HepG2 (cell line): ENCODE results near the gene ADAT3. TPM values are rescaled to one million over a fixed set of nuclear protein-coding genes. Genes with fewer than 3 reads are reported as not detected.

ENCODE experiments used
- ATAC-seq: fragments of 200-7000 bp; cut with Tn5 transposase; 3 replicates; pipeline ENCODE4 v1.9.1; 2020; ENCODE audit warnings: mild to moderate bottlenecking, moderate library complexity
- BruUV-seq: library from RNA; stranded (reverse); fragments of 400-500 nt; replicated peaks from 2 replicates; lab custom pipeline; 2021; lab: Mats Ljungman, UMichigan
- CTCF ChIA-PET: fragments of 300-600 bp; formaldehyde crosslinking; extraction: SDS; loops from one replicate; lab custom pipeline; 2021; ENCODE audit warnings: low total read pairs, inconsistent platforms, low intra/inter-chr PET ratio; lab: Yijun Ruan, JAX
- POLR2A ChIA-PET: fragments of 350-600 bp; sonication (Branson Sonifier 250); formaldehyde crosslinking; loops from one replicate; lab custom pipeline; 2020; ENCODE audit warnings: antibody characterized with exemption, inconsistent platforms; lab: Yijun Ruan, JAX
- DNase-seq: peaks from one replicate; pipeline ENCODE4 v3.0.0-alpha.2; 2015; ENCODE audit warnings: low spot score
- FAIRE-seq: peaks from 3 replicates; lab custom pipeline; 2011; peaks lifted over from hg19 to GRCh38; lab: Jason Lieb, UNC
- H2AFZ ChIP-seq: one replicate; pipeline ENCODE4 v1.6.1; 2011; ENCODE audit warnings: low read length, inconsistent platforms
- H3K27ac ChIP-seq: fragments of 300-600 bp; 3 replicates; pipeline ENCODE4 v1.8.0; 2011; ENCODE audit warnings: mixed run types, mild to moderate bottlenecking, mixed read lengths, low read length, inconsistent platforms; ENCODE audit not compliant: insufficient read depth; ENCODE audit errors: extremely low read length
- H3K27me3 ChIP-seq, 2 experiments: fragments of 200-600 bp in 1 of 2; 2 replicates in 1 of 2; 3 replicates in 1 of 2; pipeline versions ENCODE4 v1.6.0 to v1.8.0; 2011; ENCODE audit warnings: low read length in 2 of 2, mild to moderate bottlenecking in 2 of 2, moderate library complexity in 2 of 2, inconsistent platforms in 1 of 2; ENCODE audit not compliant: insufficient read depth in 2 of 2, control insufficient read depth in 1 of 2
- H3K36me3 ChIP-seq, 2 experiments: fragments of 200-600 bp in 1 of 2; replicated peaks in 1 of 2; 2 replicates in 1 of 2; 3 replicates in 1 of 2; pipeline versions ENCODE4 v1.5.1 to v1.8.0; 2011; ENCODE audit warnings: low read length in 2 of 2, inconsistent platforms in 1 of 2; ENCODE audit not compliant: insufficient read depth in 2 of 2, control insufficient read depth in 1 of 2
- H3K4me1 ChIP-seq: 2 replicates; pipeline ENCODE4 v1.5.1; 2012; ENCODE audit warnings: low read length, inconsistent platforms; ENCODE audit not compliant: insufficient read depth
- H3K4me2 ChIP-seq: 2 replicates; pipeline ENCODE4 v1.6.0; 2011; ENCODE audit warnings: low read depth, low read length, inconsistent platforms
- H3K4me3 ChIP-seq, 3 experiments: fragments of 200-600 bp in 1 of 3; sonication (generic), shearing (Covaris generic) in 1 of 3; replicated peaks in 1 of 3; 2 replicates each; pipeline ENCODE4 v1.5.1; 2011 to 2016; ENCODE audit warnings: low read length in 3 of 3, inconsistent platforms in 2 of 3, low read depth in 2 of 3, mild to moderate bottlenecking in 2 of 3, control low read depth in 1 of 3, mixed read lengths in 1 of 3; ENCODE audit not compliant: insufficient read depth in 1 of 3
- H3K79me2 ChIP-seq: one replicate; pipeline ENCODE4 v1.6.1; 2011; ENCODE audit warnings: low read length, inconsistent platforms; ENCODE audit not compliant: insufficient read depth
- H3K9ac ChIP-seq: 2 replicates; pipeline ENCODE4 v1.6.0; 2011; ENCODE audit warnings: mild to moderate bottlenecking, low read depth, low read length, inconsistent platforms; ENCODE audit not compliant: insufficient read depth
- H3K9me3 ChIP-seq: 2 replicates; pipeline ENCODE4 v1.5.1; 2012; ENCODE audit warnings: mild to moderate bottlenecking, low read length
- H4K20me1 ChIP-seq: 2 replicates; pipeline ENCODE4 v1.6.0; 2011; ENCODE audit warnings: inconsistent platforms, mild to moderate bottlenecking, low read length, moderate library complexity; ENCODE audit not compliant: insufficient read depth
- CBX5 ChIP-seq: sonication (generic); formaldehyde crosslinking; IDR thresholded peaks from 2 replicates; pipeline ENCODE4 v1.4.0; 2020; ENCODE audit warnings: missing genetic modification reagents, borderline replicate concordance
- HNRNPL ChIP-seq: fragments of 200-400 bp; formaldehyde crosslinking; IDR thresholded peaks from 2 replicates; pipeline ENCODE4 v1.6.1; 2017; ENCODE audit warnings: mild to moderate bottlenecking, low read depth, low read length
- STAT5B ChIP-seq: sonication (generic); formaldehyde crosslinking; IDR thresholded peaks from 2 replicates; pipeline ENCODE4 v1.4.0; 2020; ENCODE audit warnings: missing genetic modification reagents
- TCF7L2 ChIP-seq: IDR thresholded peaks from 2 replicates; pipeline ENCODE4 v1.6.1; 2011; ENCODE audit warnings: mild to moderate bottlenecking, low read depth, low read length, moderate library complexity
- THAP11 ChIP-seq: IDR thresholded peaks from 2 replicates; pipeline ENCODE4 v1.6.1; 2016; ENCODE audit warnings: missing biosample characterization, missing genetic modification reagents
- ZFP90 ChIP-seq: sonication (generic); formaldehyde crosslinking; IDR thresholded peaks from 2 replicates; pipeline ENCODE4 v1.8.0; 2022; ENCODE audit warnings: missing genetic modification reagents, mild to moderate bottlenecking, inconsistent platforms, borderline replicate concordance
- ZNF546 ChIP-seq: sonication (generic); formaldehyde crosslinking; conservative IDR thresholded peaks from 2 replicates; pipeline ENCODE4 v1.8.1; 2023; ENCODE audit warnings: mild to moderate bottlenecking, missing genetic modification reagents
- ZNF549 ChIP-seq: sonication (generic); formaldehyde crosslinking; IDR thresholded peaks from 2 replicates; pipeline ENCODE4 v1.5.0; 2020; ENCODE audit warnings: missing genetic modification reagents
- WGBS: methylation state at CpG from one replicate; pipeline ENCODE4 v1.1.6; 2017; ENCODE audit warnings: low lambda C conversion rate; 5-methylcytosine and 5-hydroxymethylcytosine counted together
- in situ Hi-C: cut with HindIII; loops from 2 replicates; pipeline ENCODE4 v1.10.0; 2017; ENCODE audit warnings: low pct_unique_long_range_greater_than_20kb; ENCODE audit not compliant: extremely low pct_ligation_motif_present
- intact Hi-C: fragments of 100-400 bp; cut with micrococcal nuclease; formaldehyde crosslinking; loops from one replicate; pipeline ENCODE4 v1.10.0; 2022; ENCODE audit not compliant: unreplicated experiment
- polyA plus RNA-seq, 8 experiments: library from polyadenylated mRNA; depleted of rRNA in 3 of 8; stranded (reverse) in 7 of 8; unstranded in 1 of 8; fragments of >200 nt; fragmentation: Illumina TruSeq in 4 of 8; extraction: Trizol in 4 of 8; gene quantifications; 2 replicates each; pipeline versions ENCODE4 v1.2.1 to v1.2.3, GENCODE V29; 2011 to 2016; ENCODE audit warnings: low read depth in 4 of 8, missing spikeins in 1 of 8, mixed read lengths in 1 of 8; ENCODE audit not compliant: insufficient read depth in 1 of 8
- total RNA-seq, 5 experiments: library from RNA; depleted of rRNA; stranded (reverse); fragments of >200 nt; fragmentation: Illumina TruSeq; extraction: Trizol; gene quantifications; 2 replicates each; pipeline ENCODE4 v1.2.3, GENCODE V29; 2016; ENCODE audit warnings: low read depth in 1 of 5
- TF ChIP-seq, protein P1 (sequence below): sonication (generic); formaldehyde crosslinking; IDR thresholded peaks from 2 replicates; pipeline ENCODE4 v1.8.0; 2022; ENCODE audit warnings: missing genetic modification reagents, mild to moderate bottlenecking, moderate library complexity, borderline replicate concordance

ADAT3 gene
- total and polyA plus RNA-seq, 2 of the 13 experiments (the other 11 are each of a cell fraction or from before 2014, with no cell fraction given) = 0.95 to 3.5 TPM

DNA sequence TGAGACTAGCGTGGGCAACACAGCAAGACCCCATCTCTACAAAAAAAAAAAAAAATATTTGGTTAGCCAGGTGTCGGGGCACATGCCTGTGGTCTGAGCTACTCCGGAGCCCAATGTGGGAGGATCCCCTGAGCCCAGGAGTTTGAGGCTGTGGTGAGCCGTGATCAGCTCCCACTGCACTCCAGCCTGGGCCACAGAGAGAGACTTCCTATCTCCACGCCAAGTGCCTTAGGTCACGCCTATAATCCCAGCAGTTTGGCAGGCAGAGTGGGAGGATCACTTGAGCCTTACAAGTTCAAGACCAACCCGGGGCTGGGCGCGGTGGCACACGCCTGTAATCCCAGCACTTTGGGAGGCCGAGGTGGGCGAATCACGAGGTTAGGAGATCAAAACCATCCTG, 8.7 kb upstream of the ADAT3 start:
- intact Hi-C loops (no loop called here), in situ Hi-C loops (no loop called here)
- POLR2A ChIA-PET = interaction anchor here (1.9 to 2.0 kb wide), 2 partner anchors 25 to 32 kb away, joined by 6 to 9 read pairs; no protein-coding TSS in a partner anchor
- BruUV-seq = no TSS peak
- no peaks in the 10 kb centered on the region for H4K20me1 ChIP-seq
- no peak for FAIRE-seq
- no peak overlapping the region for H3K9ac ChIP-seq
- H3K4me2 ChIP-seq = no peak overlapping the region
- no peaks in the 10 kb centered on the region for H3K36me3 ChIP-seq
- no peaks in the 10 kb centered on the region for H3K79me2 ChIP-seq
- ATAC-seq = no peak
- 79% methylated on average over 11 of the region's 13 CpGs for WGBS
- no peak for TF ChIP-seq ZNF546 (CRISPR knock-in tag)
- TF ChIP-seq, protein P1, sequence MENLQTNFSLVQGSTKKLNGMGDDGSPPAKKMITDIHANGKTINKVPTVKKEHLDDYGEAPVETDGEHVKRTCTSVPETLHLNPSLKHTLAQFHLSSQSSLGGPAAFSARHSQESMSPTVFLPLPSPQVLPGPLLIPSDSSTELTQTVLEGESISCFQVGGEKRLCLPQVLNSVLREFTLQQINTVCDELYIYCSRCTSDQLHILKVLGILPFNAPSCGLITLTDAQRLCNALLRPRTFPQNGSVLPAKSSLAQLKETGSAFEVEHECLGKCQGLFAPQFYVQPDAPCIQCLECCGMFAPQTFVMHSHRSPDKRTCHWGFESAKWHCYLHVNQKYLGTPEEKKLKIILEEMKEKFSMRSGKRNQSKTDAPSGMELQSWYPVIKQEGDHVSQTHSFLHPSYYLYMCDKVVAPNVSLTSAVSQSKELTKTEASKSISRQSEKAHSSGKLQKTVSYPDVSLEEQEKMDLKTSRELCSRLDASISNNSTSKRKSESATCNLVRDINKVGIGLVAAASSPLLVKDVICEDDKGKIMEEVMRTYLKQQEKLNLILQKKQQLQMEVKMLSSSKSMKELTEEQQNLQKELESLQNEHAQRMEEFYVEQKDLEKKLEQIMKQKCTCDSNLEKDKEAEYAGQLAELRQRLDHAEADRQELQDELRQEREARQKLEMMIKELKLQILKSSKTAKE = no peak
- TF ChIP-seq ZFP90 (CRISPR knock-in tag) = no peak
- TF ChIP-seq CBX5 (CRISPR knock-in tag) = no peak
- no peak for TF ChIP-seq STAT5B (CRISPR knock-in tag)
- TF ChIP-seq TCF7L2 = no peak
- no peak for TF ChIP-seq ZNF549 (CRISPR knock-in tag)
- no peak for TF ChIP-seq THAP11 (CRISPR knock-in tag)
- no peak for TF ChIP-seq HNRNPL
- H3K4me1 ChIP-seq = peaks cover 14% of the 10 kb centered on the region
- CTCF ChIA-PET = no interaction called here
- H3K9me3 ChIP-seq = no peaks in the 10 kb centered on the region
- H3K27ac ChIP-seq = no peak overlapping the region
- no peak for DNase-seq
- no peak overlapping the region for H3K4me3 ChIP-seq
- no peaks in the 10 kb centered on the region for H3K27me3 ChIP-seq
- H2AFZ ChIP-seq = no peak overlapping the region
